Ishikawa (cell line): ENCODE data around the gene TSPOAP1.

Source experiments
- EGR1 ChIP-seq: IDR thresholded peaks from 2 replicates; pipeline ENCODE4 v1.6.1; 2012
- EP300 ChIP-seq: IDR thresholded peaks from 2 replicates; pipeline ENCODE4 v1.6.1; 2012; ENCODE audit warnings: borderline replicate concordance
- RAD21 ChIP-seq: IDR thresholded peaks from 2 replicates; pipeline ENCODE4 v1.6.1; 2012; ENCODE audit warnings: low read depth
- TEAD4 ChIP-seq: IDR thresholded peaks from 2 replicates; pipeline ENCODE4 v1.6.1; 2012
- YY1 ChIP-seq: IDR thresholded peaks from 2 replicates; pipeline ENCODE4 v1.6.1; 2012; ENCODE audit warnings: low read depth
- ZBTB7A ChIP-seq: IDR thresholded peaks from 2 replicates; pipeline ENCODE4 v1.6.1; 2012; ENCODE audit warnings: low read depth

- TF ChIP-seq TEAD4 (no peak), RAD21 (no peak), EGR1 (no peak), EP300 (no peak), ZBTB7A (no peak), YY1 (no peak)
Measured at GRCh38 chr17:58360296-58361063, 31.9 kb upstream of the TSPOAP1 start.
